ENCODE data around the gene CIITA.
"Not testable (repeated sequence)": the region's sequence is repeated elsewhere in the genome, so short reads cannot be mapped to it uniquely, and the experiment has no call there.

Gene CIITA

DNA sequence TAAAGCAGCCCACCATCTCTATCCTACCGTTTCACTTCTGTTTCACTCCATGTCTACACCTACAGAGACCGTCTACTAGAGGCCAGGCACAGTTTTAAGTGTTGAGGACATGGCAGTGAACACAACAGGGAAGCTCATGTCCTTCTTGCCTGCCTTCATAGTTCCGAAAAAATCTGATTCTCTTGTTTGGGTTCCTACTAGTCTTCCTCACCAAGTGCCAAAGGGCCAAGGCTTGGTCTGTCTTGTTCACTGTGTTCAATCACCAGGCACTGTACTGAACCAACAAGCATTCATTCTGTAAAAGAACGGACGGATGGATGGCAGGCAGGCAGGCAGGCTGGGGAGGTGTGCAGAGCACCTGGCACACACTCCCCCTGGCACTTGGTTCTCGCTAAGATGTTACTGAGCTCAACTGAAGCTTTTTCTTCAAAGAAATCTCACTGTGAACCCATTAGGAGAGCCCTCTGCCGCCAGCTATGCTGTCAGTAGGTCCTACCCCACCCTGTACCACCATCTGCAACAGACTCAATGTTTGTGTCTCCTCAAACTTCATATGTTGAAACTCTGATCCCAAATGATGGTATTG, 62.7 kb downstream of the CIITA start:
- peaks cover 81% of the 10 kb centered on the region for H3K4me1 Mint-ChIP-seq (ENCODE audit: low read depth)
- peak overlapping the region; percentile 72 for H3K27ac Mint-ChIP-seq
- H3K27me3 Mint-ChIP-seq = no peaks in the 10 kb centered on the region
- H3K9me3 Mint-ChIP-seq = no peaks in the 10 kb centered on the region
- peak overlapping the region; percentile 93 for H3K4me3 Mint-ChIP-seq
- H3K36me3 Mint-ChIP-seq (ENCODE audit: low read depth) = peaks cover 48% of the 10 kb centered on the region

DNA sequence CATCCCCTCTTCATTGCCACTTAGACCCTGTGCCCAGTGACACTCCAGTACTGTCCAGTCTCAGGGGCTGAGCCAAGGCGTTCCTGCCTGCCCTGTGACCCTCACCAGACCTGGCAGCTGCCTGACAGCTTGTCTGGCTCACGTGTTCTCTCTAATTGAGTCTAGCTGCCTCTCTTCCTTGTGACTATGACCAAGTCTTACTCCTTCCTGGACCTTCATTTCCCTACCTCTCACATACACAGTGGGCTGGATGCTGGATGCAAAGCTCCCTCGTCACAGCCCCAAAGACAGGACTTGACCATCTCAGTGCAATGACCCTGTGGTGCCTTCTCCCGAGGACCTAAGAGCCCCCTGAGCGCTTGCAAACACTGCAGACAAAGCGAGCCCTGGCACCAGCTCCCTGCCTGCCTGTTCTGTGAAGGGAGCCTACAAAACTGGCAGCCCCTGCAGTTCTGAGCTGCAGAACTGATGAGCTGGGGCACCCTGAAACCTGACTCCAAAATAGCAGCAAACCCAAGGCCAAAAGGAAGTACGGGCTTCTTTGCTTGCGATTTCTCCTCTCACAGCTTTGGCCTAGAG, 63.6 kb downstream of the CIITA start:
- Mint-ChIP-seq H3K4me1 (ENCODE audit: low read depth) (peaks cover 81% of the 10 kb centered on the region), H3K4me3 (peak overlapping the region; percentile 93), H3K36me3 (ENCODE audit: low read depth) (peaks cover 46% of the 10 kb centered on the region), H3K27me3 (no peaks in the 10 kb centered on the region), H3K27ac (no peak overlapping the region), H3K9me3 (no peaks in the 10 kb centered on the region)

DNA sequence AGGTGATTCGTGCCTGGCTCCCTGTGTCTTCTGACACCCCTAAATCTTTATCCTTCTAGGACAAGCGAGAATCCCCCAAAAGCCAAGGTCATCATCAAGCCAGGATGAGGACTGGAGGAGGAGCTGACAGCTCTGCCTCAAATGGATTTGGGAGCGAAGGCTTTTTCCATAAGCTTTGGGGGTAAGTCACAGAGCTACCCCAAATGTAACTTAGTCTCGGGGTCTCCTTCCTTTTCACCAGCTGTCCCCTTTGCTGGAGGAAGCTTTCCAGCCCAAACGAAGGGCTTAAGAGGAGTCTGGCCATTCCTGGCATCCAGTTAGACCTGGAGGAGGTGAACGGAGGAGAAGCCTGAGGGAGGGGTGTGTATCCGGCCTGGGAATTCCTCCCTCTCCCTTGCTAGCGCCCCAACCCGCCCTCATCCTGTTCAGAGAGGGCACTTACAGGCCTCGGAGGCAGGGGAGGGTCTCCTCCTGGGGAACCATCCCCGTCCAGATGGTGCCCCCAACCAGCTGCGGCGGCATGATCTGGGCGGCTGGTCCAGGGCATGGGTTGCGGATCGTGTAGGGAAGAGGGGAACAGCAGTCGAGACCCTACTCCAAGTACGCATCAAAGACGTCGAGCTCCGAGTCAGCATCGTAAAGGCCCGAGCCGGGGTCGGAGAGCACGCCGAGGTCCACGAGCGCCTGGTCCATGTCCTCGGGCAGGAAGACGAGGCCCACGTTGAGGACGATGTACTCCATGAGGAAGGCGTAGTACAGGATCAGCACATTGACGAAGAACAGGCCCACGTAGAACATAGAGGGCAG, 64.3 kb downstream of the CIITA start:
- no peaks in the 10 kb centered on the region for H3K9me3 Mint-ChIP-seq
- H3K4me3 Mint-ChIP-seq = peak overlapping the region; percentile 93
- no peaks in the 10 kb centered on the region for H3K27me3 Mint-ChIP-seq
- peaks cover 81% of the 10 kb centered on the region for H3K4me1 Mint-ChIP-seq (ENCODE audit: low read depth)
- H3K27ac Mint-ChIP-seq = peak overlapping the region; percentile 86
- H3K36me3 Mint-ChIP-seq (ENCODE audit: low read depth) = peaks cover 38% of the 10 kb centered on the region

DNA sequence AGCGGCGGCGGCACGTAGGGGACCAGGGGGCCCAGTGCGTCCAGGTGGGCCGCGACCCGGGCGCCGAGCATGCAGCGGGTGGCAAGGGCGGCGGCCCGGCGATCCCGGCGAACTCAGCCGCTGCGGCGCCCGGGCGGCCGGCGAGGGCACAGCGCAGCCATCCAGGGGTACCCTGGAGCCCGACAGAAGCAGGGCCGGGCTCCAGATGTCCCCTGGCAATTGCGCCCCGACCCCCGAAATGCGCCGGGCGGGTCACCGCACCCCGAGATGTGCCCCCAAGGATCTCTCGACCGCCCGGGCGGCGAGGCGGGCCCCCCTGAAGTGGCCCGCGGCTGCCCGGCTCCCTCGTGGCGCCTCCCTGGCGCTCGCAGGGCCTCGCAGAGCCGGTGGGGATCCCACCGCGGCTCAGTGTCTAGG, 64.9 kb downstream of the CIITA start:
- H3K27ac Mint-ChIP-seq = peak overlapping the region; percentile 86

DNA sequence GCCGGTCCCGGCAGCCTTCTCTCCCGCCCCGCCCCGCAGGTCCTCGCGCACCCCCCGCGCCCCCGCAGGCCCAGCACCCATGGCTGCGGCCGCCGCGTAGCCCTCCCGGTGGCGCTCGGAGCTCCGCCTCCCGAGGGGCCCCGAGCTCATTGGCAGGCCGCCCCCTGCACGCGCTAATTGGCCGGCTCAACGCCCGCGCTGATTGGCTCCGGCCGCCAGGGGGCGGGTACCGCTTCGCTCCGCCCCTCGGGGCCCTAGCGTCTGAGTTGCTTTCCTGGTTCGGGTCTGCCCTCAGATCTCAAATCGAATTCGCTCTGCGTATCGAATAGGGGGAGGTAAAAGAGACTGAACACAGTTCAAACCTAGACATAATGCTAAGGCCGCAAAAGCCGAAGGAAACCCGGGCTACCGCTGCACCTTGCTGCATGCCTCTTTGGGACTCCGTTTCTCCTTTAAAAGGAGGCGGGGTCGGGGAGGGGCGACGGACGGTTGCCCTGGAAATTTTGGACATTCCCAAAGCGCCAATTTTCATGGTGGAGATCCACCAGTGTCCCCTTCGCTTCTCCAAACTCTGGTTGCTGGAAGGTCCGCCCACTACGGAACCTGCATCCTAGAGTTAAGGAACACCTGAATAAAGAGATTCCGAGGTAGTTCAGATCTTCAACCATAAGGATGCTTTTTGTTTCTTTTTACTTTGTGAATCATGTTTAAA, 65.5 kb downstream of the CIITA start, which contains the start of gene DEXI:
TSS of gene DEXI (minus strand) at position 117 of the 712 bp plus-strand sequence. CDS start 463 bp downstream, outside the sequence.
- Mint-ChIP-seq H3K27ac (peak within 1 kb of the TSS; percentile 86), H3K27me3 (no peaks in the 10 kb centered on the region), H3K4me3 (peak within 1 kb of the TSS; percentile 93), H3K36me3 (ENCODE audit: low read depth) (peaks cover 27% of the 10 kb centered on the region), H3K4me1 (ENCODE audit: low read depth) (peaks cover 79% of the 10 kb centered on the region), H3K9me3 (no peaks in the 10 kb centered on the region)

More for the DNA sequence above, 64.9 kb downstream of the CIITA start:
- peak overlapping the region; percentile 93 for H3K4me3 Mint-ChIP-seq
- not testable (repeated sequence) for H3K9me3 Mint-ChIP-seq, H3K27me3 Mint-ChIP-seq
- peaks cover 79% of the 10 kb centered on the region for H3K4me1 Mint-ChIP-seq (ENCODE audit: low read depth)
- H3K36me3 Mint-ChIP-seq (ENCODE audit: low read depth) = peaks cover 32% of the 10 kb centered on the region

DNA sequence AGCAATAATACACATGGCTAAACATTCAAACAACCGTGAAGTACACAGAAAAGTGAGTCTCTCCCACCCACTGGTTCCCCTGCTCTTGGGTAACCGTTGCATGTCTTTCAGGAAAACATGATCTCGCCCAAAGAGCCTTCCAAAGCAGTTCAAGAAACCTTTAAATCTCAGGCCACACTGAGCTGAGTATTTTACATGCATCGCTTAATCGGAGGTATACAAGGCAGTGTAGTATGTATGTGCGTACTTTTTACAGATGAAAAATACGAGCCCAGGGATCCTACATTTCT, 66.0 kb downstream of the CIITA start:
- Mint-ChIP-seq H3K27ac (no peak overlapping the region), H3K27me3 (no peaks in the 10 kb centered on the region), H3K36me3 (ENCODE audit: low read depth) (peaks cover 24% of the 10 kb centered on the region), H3K4me3 (peak overlapping the region; percentile 80), H3K9me3 (no peaks in the 10 kb centered on the region), H3K4me1 (ENCODE audit: low read depth) (peaks cover 75% of the 10 kb centered on the region)

DNA sequence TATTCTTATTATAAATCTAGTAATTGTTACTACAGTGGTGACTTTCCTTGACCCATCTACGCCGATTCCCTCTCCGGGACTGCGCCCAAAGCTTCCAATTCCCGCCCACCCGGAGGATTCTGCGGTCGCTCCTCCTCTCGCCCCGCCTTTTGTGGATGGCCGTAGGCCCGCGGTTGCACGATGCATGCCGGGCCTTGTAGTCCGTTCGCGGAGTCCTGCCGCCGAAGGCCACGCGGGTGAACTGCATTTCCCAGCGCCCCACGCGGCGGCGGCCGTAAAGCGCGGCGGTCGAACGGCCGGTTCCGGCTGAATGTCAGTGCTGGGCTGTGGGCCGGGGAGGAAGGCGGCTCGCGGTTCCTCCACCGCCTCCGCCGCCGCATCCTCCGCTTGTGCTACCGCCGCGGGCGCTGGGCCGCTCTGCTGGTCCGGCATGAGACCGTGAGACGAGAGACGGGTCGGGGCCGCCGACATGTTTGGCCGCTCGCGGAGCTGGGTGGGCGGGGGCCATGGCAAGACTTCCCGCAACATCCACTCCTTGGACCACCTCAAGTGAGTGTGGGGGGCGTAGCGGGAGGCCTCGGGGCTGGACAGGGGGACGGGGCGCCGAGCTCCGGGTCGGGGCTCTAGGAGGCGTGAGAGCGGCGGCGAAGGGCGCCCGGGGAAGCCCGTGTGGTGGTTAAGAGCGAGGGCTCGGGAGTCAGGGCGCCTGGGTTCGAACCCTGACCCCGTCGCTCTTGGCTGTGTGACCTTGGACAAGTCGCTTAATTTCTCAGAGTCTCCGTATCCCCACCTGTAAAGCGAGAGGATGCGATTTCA, 67.5 kb downstream of the CIITA start, which contains the start of gene CLEC16A:
TSS of gene CLEC16A (plus strand) at position 316 of the 816 bp plus-strand sequence. CDS start at position 470, 154 bp downstream.
- Mint-ChIP-seq H3K27me3 (no peaks in the 10 kb centered on the region), H3K27ac (peak within 1 kb of the TSS; percentile 74), H3K9me3 (no peaks in the 10 kb centered on the region), H3K4me1 (ENCODE audit: low read depth) (peaks cover 70% of the 10 kb centered on the region), H3K36me3 (ENCODE audit: low read depth) (peaks cover 12% of the 10 kb centered on the region), H3K4me3 (peak within 1 kb of the TSS; percentile 93)

DNA sequence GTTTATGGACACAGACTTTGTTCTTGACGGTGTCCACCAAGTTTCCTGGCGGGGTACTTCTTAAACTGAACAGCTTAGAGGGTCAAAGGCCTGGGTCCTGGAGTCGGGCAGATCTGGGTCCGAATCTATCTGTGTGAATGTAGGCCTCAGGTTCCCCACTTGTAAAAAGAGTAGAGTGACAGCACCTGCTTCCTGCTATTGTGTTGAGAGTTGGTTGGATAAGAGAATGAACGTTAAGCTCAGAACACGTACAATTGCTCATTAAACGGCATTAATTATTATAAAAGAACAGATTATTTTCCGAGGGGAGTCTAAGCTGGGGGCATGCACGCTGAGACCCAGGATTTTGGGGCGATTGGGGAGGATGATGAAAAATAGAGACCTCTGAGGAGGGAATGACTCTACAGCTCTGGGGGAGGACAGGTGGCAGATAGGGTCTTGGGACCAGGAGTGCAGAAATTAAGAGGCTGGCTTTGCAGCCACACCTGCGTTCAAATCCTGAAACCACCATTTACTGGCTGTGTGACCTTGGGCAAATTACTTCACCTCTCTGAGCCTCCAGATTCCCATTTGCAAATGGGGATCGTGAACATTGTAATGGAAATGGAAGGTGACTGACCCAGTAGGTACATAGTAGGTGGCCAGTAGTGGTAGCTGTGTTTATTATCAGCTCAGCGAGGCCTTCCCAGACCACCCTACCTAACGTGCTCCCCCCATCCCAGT, 68.2 kb downstream of the CIITA start:
- no peaks in the 10 kb centered on the region for H3K9me3 Mint-ChIP-seq
- peak overlapping the region; percentile 93 for H3K4me3 Mint-ChIP-seq
- peaks cover 70% of the 10 kb centered on the region for H3K4me1 Mint-ChIP-seq (ENCODE audit: low read depth)
- H3K36me3 Mint-ChIP-seq (ENCODE audit: low read depth) = peaks cover 5% of the 10 kb centered on the region
- H3K27me3 Mint-ChIP-seq = no peaks in the 10 kb centered on the region
- peak overlapping the region; percentile 74 for H3K27ac Mint-ChIP-seq

DNA sequence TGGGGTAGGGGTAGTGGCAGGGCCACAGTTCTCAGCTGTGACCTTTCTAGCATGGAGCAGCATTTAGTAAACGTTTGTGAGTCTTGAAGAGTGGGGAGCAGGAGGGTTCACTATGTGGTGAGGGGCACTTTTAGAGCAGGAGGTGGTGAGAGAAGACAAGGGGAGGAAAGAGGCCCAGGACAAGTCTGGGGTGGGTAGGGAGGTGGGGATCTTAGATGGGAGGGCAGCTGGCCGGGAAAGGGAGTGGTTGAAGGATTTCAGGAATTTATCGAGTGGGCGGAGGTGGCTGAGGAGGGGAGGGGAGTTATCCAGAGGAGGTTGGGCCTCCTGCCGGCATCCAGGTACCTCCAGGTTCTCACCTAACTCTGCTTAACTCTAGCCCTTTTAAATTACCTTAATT, 69.3 kb downstream of the CIITA start:
- peak overlapping the region; percentile 46 for H3K27ac Mint-ChIP-seq

DNA sequence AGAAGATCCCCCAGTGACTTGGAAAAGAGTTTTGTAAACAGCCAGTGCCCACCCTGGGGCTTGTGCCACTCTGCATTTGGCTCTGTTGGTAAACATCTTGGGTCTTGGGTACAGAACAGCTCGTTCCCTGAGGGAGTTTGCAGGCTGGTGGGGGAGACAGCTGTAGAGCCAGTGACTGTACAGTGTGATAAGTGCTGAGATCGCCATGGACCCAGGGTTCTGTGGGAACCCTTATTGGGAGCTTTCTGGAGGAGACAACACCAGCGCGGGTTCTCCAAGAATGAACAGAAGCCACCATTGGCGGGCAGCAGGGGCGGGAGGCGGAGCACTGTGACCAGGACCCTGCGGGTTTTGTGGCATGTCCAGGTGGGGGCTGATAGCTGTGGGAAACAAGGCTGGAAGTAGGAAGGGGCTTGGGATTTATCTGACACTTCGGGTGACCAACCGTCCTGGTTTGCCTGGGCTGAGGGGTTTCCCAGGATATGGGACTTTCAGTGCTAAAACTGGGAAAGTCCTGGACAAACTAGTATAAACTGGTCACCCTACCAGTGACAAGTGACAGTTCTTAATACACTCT, 70.3 kb downstream of the CIITA start:
- no peaks in the 10 kb centered on the region for H3K36me3 Mint-ChIP-seq (ENCODE audit: low read depth)
- no peaks in the 10 kb centered on the region for H3K27me3 Mint-ChIP-seq
- no peak overlapping the region for H3K4me3 Mint-ChIP-seq
- H3K4me1 Mint-ChIP-seq (ENCODE audit: low read depth) = peaks cover 63% of the 10 kb centered on the region
- no peak overlapping the region for H3K27ac Mint-ChIP-seq
- H3K9me3 Mint-ChIP-seq = no peaks in the 10 kb centered on the region

More for the DNA sequence above, 69.3 kb downstream of the CIITA start:
- Mint-ChIP-seq H3K9me3 (no peaks in the 10 kb centered on the region), H3K27me3 (no peaks in the 10 kb centered on the region), H3K4me3 (peak overlapping the region; percentile 93), H3K36me3 (ENCODE audit: low read depth) (no peaks in the 10 kb centered on the region), H3K4me1 (ENCODE audit: low read depth) (peaks cover 63% of the 10 kb centered on the region)

DNA sequence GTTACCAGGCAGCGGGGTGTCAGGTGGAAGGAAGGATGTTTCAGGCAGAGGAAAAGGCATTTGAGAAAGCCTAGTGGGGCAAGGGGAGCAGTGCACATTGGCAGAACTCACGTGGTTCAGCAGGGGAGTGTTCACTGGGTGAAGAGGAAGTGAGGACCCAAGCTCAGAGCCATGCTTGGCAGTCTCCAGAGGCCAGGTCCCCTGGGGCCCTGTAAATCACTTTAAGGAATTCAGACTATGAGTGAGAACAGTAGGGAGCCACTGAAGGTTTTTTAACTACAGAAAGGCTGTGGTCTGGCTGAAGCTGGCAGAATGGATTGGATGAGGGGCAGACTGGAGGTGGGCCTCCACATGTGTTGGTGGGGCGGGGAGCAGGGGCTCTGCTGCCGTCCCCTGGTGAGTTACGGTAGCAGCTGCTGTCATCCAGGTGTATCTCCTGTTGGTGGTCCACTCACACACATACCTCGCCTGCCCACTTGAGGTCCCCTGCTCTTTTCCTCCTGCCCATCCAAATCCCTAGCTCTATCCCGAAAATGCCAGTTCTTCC, 72.5 kb downstream of the CIITA start:
- Mint-ChIP-seq H3K27me3 (no peaks in the 10 kb centered on the region), H3K9me3 (no peaks in the 10 kb centered on the region), H3K4me3 (no peak overlapping the region), H3K4me1 (ENCODE audit: low read depth) (peaks cover 56% of the 10 kb centered on the region), H3K27ac (peak overlapping the region; percentile 61), H3K36me3 (ENCODE audit: low read depth) (no peaks in the 10 kb centered on the region)

DNA sequence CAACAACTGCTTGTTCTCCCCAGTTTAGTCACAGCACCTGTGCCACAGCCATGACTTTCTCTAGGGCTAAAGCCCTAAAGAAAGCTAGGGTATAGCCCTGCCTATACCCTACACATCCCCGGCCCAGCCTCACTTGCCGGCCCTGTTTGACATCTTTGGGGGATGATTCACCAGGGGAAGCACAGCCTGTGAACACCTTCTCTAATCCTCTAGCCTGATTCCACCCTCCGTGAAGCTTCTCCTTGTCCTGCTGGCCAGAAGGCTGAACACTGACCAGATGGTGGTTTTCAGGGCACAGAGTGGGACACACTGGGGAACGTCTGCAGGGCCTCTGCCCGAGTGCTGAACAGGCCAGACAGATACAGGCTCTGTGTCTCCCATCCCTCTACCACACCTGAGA, 73.4 kb downstream of the CIITA start:
- no peak overlapping the region for H3K27ac Mint-ChIP-seq
- H3K4me3 Mint-ChIP-seq = no peak overlapping the region
- H3K9me3 Mint-ChIP-seq = no peaks in the 10 kb centered on the region
- H3K4me1 Mint-ChIP-seq (ENCODE audit: low read depth) = peaks cover 59% of the 10 kb centered on the region
- no peaks in the 10 kb centered on the region for H3K27me3 Mint-ChIP-seq
- no peaks in the 10 kb centered on the region for H3K36me3 Mint-ChIP-seq (ENCODE audit: low read depth)

DNA sequence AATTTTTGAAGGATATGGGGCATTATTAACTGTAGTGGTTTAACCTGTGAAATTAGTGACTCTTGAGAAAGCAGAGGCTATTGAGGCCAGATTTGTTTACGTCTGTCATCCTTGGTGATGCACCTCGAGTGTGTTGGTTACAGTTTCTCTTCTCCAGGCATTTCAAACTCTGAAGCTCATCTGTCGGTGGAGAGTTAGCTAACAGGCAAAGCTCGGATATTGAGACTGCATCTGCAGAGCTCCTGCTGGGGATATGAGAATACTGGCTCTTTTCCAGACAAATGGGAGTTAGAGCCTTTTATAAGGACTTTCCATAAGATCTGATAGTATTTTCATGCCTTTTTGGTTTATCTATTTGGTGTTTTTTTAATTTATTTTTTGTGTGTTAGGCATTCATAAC, 74.0 kb downstream of the CIITA start:
- Mint-ChIP-seq H3K36me3 (ENCODE audit: low read depth) (no peaks in the 10 kb centered on the region), H3K27me3 (no peaks in the 10 kb centered on the region), H3K4me1 (ENCODE audit: low read depth) (peaks cover 58% of the 10 kb centered on the region), H3K27ac (no peak overlapping the region), H3K9me3 (no peaks in the 10 kb centered on the region), H3K4me3 (no peak overlapping the region)

All from stimulated activated naive CD8-positive, alpha-beta T cell treated with anti-CD3 and anti-CD28 coated beads, Interleukin-15, Interleukin-2, amounts not matched to agents 100 ng/mL and 50 ng/mL, for 24 hours (primary cell).